ENCODE results near the gene SUFU. TPM values are rescaled to one million over a fixed set of nuclear protein-coding genes. Genes with fewer than 3 reads are reported as not detected.

SUFU gene
- total RNA-seq, 1 donor from 2014 or later: 17.3 TPM

GRCh38 chr10:102581981-102582580, 78.3 kb downstream of the SUFU start:
- intact Hi-C loops (cut with DNase I): loop anchor here (2.0 to 10.0 kb wide), 2 partner anchors 189 to 357 kb away; partner anchors contain the start of gene ELOVL3
- no peaks in the 10 kb centered on the region for H3K4me1 ChIP-seq

DNA sequence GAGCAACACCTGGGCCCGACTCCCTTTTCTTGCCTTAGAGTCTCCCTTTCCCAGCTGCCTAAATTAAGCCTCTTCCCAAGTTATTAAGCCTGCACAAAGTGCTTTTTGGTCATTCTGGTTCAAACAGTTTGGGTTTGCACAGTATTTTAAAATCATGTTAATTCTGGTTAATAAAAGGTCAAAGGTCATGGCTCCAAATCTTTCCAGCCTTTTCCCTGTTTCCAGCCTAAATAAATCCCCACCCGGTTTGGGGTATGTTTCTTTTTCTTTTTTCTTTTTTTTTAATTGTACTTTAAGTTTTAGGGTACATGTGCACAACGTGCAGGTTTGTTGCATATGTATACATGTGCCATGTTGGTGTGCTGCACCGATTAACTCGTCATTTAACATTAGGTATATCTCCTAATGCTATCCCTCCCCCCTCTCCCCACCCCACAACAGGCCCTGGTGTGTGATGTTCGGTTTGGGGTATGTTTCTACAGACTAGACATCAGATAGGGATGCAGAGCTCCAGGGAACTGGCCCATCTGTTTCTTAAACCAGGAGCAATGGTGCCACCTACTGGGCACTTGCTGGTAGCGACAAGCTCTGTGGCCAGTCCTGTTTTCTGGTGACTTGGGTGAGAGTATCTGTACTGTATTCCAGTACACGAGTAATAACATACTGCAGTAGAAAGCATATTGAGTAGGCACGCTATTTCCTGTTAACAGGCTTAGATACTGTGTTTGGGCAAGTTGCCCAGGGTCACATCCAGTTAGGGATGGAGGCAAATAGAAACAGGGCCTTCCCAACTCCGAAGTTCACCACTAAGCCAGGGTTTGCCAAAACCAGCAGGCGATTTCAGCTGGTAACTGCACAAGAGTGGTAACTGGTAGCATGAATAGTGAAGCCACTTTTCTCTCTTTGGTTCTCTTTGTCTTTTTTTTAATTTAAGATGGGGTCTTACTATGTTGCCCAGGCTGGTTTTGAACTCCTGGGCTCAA, 80.0 kb downstream of the SUFU start:
- H3K36me3 ChIP-seq: no peaks in the 10 kb centered on the region
- H3K4me3 ChIP-seq: no peak overlapping the region
- no peak overlapping the region for H3K27ac ChIP-seq
- peak; percentile 34 to 93 for DNase-seq (ENCODE audit: low spot score in 2 of 2)
- intact Hi-C loops (cut with DNase I): loop anchor here (1.0 to 10.0 kb wide), 3 partner anchors 80 to 359 kb away; partner anchors contain the start of genes ELOVL3 and SUFU
- TF ChIP-seq CTCF (IDR thresholded peaks at IDR 0.05): peak; percentile 82 to 90 (median 84)
- H3K4me1 ChIP-seq: no peaks in the 10 kb centered on the region
- H3K9me3 ChIP-seq: no peaks in the 10 kb centered on the region
- H3K27me3 ChIP-seq: no peaks in the 10 kb centered on the region

More at GRCh38 chr10:102581981-102582580, 78.3 kb downstream of the SUFU start:
- H3K27me3 ChIP-seq: no peaks in the 10 kb centered on the region
- H3K27ac ChIP-seq: no peak overlapping the region
- TF ChIP-seq CTCF (IDR thresholded peaks at IDR 0.05): no peak
- no peaks in the 10 kb centered on the region for H3K36me3 ChIP-seq
- no peak for DNase-seq (ENCODE audit: low spot score in 2 of 2)
- no peaks in the 10 kb centered on the region for H3K9me3 ChIP-seq
- H3K4me3 ChIP-seq: no peak overlapping the region

DNA sequence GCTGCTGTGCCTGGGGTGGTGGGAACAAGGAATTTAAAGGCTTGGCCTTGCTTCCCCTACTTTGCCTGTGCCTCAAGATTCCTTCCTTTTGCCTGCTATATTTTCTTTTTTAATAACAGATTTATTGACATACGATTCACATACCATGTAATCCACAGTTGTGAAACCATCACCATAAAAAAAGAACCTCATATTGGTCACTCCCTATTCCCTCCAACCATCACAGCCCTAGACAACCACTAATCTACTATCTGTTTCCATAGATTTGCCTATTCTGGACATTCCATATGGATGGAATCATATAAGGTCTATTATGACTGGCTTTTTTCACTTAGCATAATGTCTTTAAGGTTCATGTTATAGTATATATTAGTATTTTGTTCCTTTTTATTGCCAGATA, 81.3 kb downstream of the SUFU start:
- Histone ChIP-seq H3K9me3 (no peaks in the 10 kb centered on the region), H3K4me1 (no peaks in the 10 kb centered on the region), H3K27me3 (no peaks in the 10 kb centered on the region), H3K36me3 (no peaks in the 10 kb centered on the region), H3K4me3 (no peak overlapping the region), H3K27ac (no peak overlapping the region)
- TF ChIP-seq CTCF (IDR thresholded peaks at IDR 0.05): no peak
- no peak for DNase-seq (ENCODE audit: low spot score in 2 of 2)
- intact Hi-C loops (cut with DNase I): loop anchor here (10.0 kb wide), 1 partner anchor 360 kb away; the partner anchor contains the start of gene ELOVL3

- Histone ChIP-seq H3K4me1 (no peaks in the 10 kb centered on the region), H3K9me3 (no peaks in the 10 kb centered on the region), H3K27ac (no peak overlapping the region), H3K27me3 (no peaks in the 10 kb centered on the region), H3K4me3 (no peak overlapping the region), H3K36me3 (no peaks in the 10 kb centered on the region)
- no peak for TF ChIP-seq CTCF (IDR thresholded peaks at IDR 0.05)
- no peak for DNase-seq (ENCODE audit: low spot score in 2 of 2)
- intact Hi-C loops (cut with DNase I): loop anchor here (10.0 kb wide), 1 partner anchor 362 kb away; the partner anchor contains the start of gene ELOVL3
Observed at GRCh38 chr10:102586858-102587257, 83.1 kb downstream of the SUFU start.

GRCh38 chr10:102588875-102589274, 85.1 kb downstream of the SUFU start:
- no peak overlapping the region for H3K27ac ChIP-seq
- no peak for DNase-seq (ENCODE audit: low spot score in 2 of 2)
- H3K4me3 ChIP-seq: no peak overlapping the region
- no peaks in the 10 kb centered on the region for H3K27me3 ChIP-seq
- H3K4me1 ChIP-seq: no peaks in the 10 kb centered on the region
- intact Hi-C loops (cut with DNase I): loop anchor here (10.0 kb wide), 1 partner anchor 364 kb away; the partner anchor contains the start of gene ELOVL3
- no peak for TF ChIP-seq CTCF (IDR thresholded peaks at IDR 0.05)
- H3K9me3 ChIP-seq: no peaks in the 10 kb centered on the region
- peaks cover 0 to 2% of the 10 kb centered on the region in 2 donors for H3K36me3 ChIP-seq

All from ascending aorta (tissue), 2 donors.